DOHH2 (cell line): ENCODE data around the gene CLCN7.

Source experiments
- H3F3A ChIP-seq: fragments of 200-600 bp; sonication (generic), shearing (Covaris generic); 2 replicates; pipeline ENCODE4 v1.6.0; 2016; ENCODE audit warnings: antibody characterized with exemption, mild to moderate bottlenecking; ENCODE audit not compliant: control insufficient read depth, insufficient read depth
- H3K27ac ChIP-seq: fragments of 200-600 bp; sonication (generic); 2 replicates; pipeline ENCODE4 v1.5.1; 2014; ENCODE audit warnings: low read depth, mild to moderate bottlenecking, low read length, moderate library complexity
- H3K27me3 ChIP-seq: fragments of 200-600 bp; sonication (generic); 2 replicates; pipeline ENCODE4 v1.6.1; 2014; ENCODE audit warnings: mild to moderate bottlenecking, low read length, mixed read lengths; ENCODE audit not compliant: control insufficient read depth
- H3K36me3 ChIP-seq: fragments of 200-600 bp; sonication (generic); 2 replicates; pipeline ENCODE4 v1.6.1; 2014; ENCODE audit warnings: mild to moderate bottlenecking, low read length, moderate library complexity, mixed read lengths; ENCODE audit not compliant: control insufficient read depth
- H3K4me1 ChIP-seq: fragments of 200-600 bp; sonication (generic); 2 replicates; pipeline ENCODE4 v1.6.1; 2014; ENCODE audit warnings: mild to moderate bottlenecking, low read length, mixed read lengths; ENCODE audit not compliant: control insufficient read depth
- H3K4me2 ChIP-seq: fragments of 200-600 bp; sonication (generic); 2 replicates; pipeline ENCODE4 v1.6.0; 2014; ENCODE audit warnings: mild to moderate bottlenecking, low read length, moderate library complexity
- H3K4me3 ChIP-seq: fragments of 200-600 bp; sonication (generic); 2 replicates; pipeline ENCODE4 v1.5.1; 2014; ENCODE audit warnings: mild to moderate bottlenecking, low read length, mixed read lengths
- H3K79me2 ChIP-seq: fragments of 200-600 bp; sonication (generic); 2 replicates; pipeline ENCODE4 v1.6.1; 2014; ENCODE audit warnings: mild to moderate bottlenecking, low read length, mixed read lengths; ENCODE audit not compliant: control insufficient read depth
- H3K9me2 ChIP-seq: fragments of 200-600 bp; sonication (generic); replicated peaks from 2 replicates; pipeline ENCODE4 v1.6.1; 2014; ENCODE audit warnings: mild to moderate bottlenecking, low read length, mixed read lengths; ENCODE audit not compliant: control insufficient read depth
- H3K9me3 ChIP-seq: fragments of 200-600 bp; sonication (generic); 2 replicates; pipeline ENCODE4 v1.6.1; 2014; ENCODE audit warnings: antibody characterized with exemption, low read length, mixed read lengths; ENCODE audit not compliant: control insufficient read depth, insufficient read depth
- H4K20me1 ChIP-seq: fragments of 200-600 bp; sonication (generic); 2 replicates; pipeline ENCODE4 v1.6.0; 2014; ENCODE audit warnings: low read depth, mild to moderate bottlenecking, antibody characterized with exemption, low read length, moderate library complexity; ENCODE audit not compliant: control insufficient read depth, insufficient read depth
- EZH2phosphoT487 ChIP-seq: fragments of 200-600 bp; sonication (generic); IDR thresholded peaks from 2 replicates; pipeline ENCODE4 v1.6.1; 2017; ENCODE audit warnings: borderline replicate concordance, mild to moderate bottlenecking, antibody characterized with exemption, low read length, moderate library complexity, mixed read lengths
- TF ChIP-seq, protein P1 (sequence below): fragments of 200-600 bp; sonication (generic); IDR thresholded peaks from one replicate; pipeline ENCODE4 v1.5.1; 2014; ENCODE audit warnings: antibody characterized with exemption, mild to moderate bottlenecking, low read depth, low read length; ENCODE audit not compliant: poor library complexity, severe bottlenecking

Gene CLCN7

DNA sequence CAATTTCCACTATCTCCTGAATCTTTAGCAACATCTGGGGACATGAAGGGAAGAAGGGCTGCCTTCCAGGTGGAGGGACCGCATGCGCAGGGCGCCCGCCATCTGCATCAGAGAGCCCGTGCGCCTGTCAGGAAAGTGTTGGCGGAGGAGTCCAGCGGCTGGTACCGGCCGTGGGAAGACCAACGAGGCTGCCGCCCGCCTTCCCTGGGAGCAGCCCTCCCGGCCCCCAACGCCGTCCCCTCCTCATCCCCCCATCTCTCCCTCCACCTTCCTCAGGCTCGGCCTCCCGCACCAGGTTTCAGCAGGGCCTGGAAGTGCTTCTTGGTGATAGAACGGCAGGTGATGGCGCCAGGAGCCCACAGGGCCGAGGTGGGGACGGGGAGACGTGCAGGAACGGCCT lies 8.8 kb downstream of the CLCN7 start:
- peaks cover 19% of the 10 kb centered on the region for H3K4me1 ChIP-seq
- H3K27me3 ChIP-seq: no peaks in the 10 kb centered on the region
- H3K79me2 ChIP-seq: peaks cover 57% of the 10 kb centered on the region
- no peaks in the 10 kb centered on the region for H4K20me1 ChIP-seq
- H3K9me3 ChIP-seq: no peaks in the 10 kb centered on the region
- no peak overlapping the region for H3K27ac ChIP-seq
- no peaks in the 10 kb centered on the region for H3K9me2 ChIP-seq
- H3F3A ChIP-seq: no peaks in the 10 kb centered on the region
- TF ChIP-seq EZH2phosphoT487: no peak
- TF ChIP-seq, protein P1, sequence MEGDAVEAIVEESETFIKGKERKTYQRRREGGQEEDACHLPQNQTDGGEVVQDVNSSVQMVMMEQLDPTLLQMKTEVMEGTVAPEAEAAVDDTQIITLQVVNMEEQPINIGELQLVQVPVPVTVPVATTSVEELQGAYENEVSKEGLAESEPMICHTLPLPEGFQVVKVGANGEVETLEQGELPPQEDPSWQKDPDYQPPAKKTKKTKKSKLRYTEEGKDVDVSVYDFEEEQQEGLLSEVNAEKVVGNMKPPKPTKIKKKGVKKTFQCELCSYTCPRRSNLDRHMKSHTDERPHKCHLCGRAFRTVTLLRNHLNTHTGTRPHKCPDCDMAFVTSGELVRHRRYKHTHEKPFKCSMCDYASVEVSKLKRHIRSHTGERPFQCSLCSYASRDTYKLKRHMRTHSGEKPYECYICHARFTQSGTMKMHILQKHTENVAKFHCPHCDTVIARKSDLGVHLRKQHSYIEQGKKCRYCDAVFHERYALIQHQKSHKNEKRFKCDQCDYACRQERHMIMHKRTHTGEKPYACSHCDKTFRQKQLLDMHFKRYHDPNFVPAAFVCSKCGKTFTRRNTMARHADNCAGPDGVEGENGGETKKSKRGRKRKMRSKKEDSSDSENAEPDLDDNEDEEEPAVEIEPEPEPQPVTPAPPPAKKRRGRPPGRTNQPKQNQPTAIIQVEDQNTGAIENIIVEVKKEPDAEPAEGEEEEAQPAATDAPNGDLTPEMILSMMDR: no peak
- H3K4me2 ChIP-seq: no peak overlapping the region
- H3K36me3 ChIP-seq: peaks cover 4% of the 10 kb centered on the region; the same call in 1 of the 2 replicates
- no peak overlapping the region for H3K4me3 ChIP-seq

DNA sequence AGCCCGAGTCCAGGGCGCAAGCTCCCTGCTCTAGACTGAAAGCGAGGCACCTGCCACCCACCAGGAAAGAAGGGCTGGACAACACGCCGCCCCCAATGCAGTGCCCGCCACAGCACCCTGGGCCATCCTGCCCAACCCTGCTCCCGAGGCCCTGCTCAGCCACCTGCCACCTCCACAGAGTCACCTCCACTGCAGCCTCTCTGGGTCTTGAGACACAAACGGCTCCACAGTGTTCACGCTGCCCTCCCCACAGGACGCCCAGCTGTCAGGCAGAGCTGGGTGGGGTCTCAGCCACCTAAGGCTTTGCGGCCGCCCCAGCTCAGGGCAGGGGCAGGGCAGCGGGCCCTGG lies 9.3 kb downstream of the CLCN7 start:
- peaks cover 16% of the 10 kb centered on the region for H3K4me1 ChIP-seq

DNA sequence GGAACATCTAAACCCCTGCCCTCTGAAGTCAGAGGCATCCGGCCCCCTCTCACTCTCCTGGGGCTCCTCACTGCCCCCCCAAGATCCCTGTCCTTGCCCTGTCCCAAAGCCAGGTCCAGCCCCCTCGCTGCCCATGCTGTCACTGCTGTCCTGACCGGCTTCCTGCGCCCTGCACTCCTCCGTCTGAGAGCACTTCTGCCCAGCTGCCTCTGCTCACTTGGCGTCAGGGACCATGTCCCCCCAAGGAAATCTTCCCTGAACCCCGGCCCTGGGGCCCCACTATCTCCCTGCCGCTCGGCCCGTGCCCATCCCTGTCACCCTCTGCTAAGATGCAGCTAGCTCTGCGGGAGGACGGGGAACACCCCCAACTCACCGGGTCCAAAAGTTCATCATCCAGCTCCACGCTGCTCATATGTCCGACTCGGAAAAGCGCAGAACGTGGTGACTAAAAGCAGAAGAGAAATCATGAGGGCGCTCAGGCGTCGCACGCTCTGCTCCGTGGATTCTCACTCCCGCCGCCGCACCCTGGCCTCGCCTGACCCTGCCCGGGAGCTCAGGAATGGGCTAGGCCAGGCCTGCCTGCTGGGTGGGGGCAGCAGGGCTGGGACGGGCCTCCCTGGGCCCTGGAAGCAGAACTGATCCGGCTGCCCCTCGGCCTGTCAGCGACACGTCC lies 9.8 kb downstream of the CLCN7 start:
- Histone ChIP-seq H3K9me2 (no peaks in the 10 kb centered on the region), H3K79me2 (peaks cover 47% of the 10 kb centered on the region), H3K9me3 (no peaks in the 10 kb centered on the region), H3K4me2 (no peak overlapping the region), H3K4me1 (peaks cover 16% of the 10 kb centered on the region), H3K4me3 (no peak overlapping the region), H4K20me1 (no peaks in the 10 kb centered on the region), H3K36me3 (peaks cover 14% of the 10 kb centered on the region), H3F3A (no peaks in the 10 kb centered on the region), H3K27ac (no peak overlapping the region), H3K27me3 (no peaks in the 10 kb centered on the region)
- TF ChIP-seq, protein P1: no peak
- TF ChIP-seq EZH2phosphoT487: no peak

More for the DNA sequence above, 9.3 kb downstream of the CLCN7 start:
- Histone ChIP-seq H3K27me3 (no peaks in the 10 kb centered on the region), H3K4me3 (no peak overlapping the region), H3K9me2 (no peaks in the 10 kb centered on the region), H3K36me3 (peaks cover 9% of the 10 kb centered on the region), H3K79me2 (peaks cover 52% of the 10 kb centered on the region), H4K20me1 (no peaks in the 10 kb centered on the region), H3F3A (no peaks in the 10 kb centered on the region), H3K9me3 (no peaks in the 10 kb centered on the region), H3K27ac (no peak overlapping the region), H3K4me2 (no peak overlapping the region)
- no peak for TF ChIP-seq EZH2phosphoT487
- TF ChIP-seq, protein P1: no peak
